Naive thymus-derived CD8-positive, alpha-beta T cell (primary cell): ENCODE measurements around the gene CSAD. TPM values are rescaled to one million over a fixed set of nuclear protein-coding genes. Genes with fewer than 3 reads are reported as not detected.
A peak's percentile ranks its signal among the peaks of the same experiment; 100 is the strongest.
"Not testable (repeated sequence)": the region's sequence is repeated elsewhere in the genome, so short reads cannot be mapped to it uniquely, and the experiment has no call there.

Source experiments
- ATAC-seq, 2 donors: fragments of 150-1000 bp; cut with Tn5 transposase in 1 of 2; sonication (Bioruptor Pico), chemical (Tn5 transposase) in 1 of 2; 1 replicate in 1 of 2; 2 replicates in 1 of 2; pipeline ENCODE4 v1.10.0; 2021; ENCODE audit warnings: mild to moderate bottlenecking in 2 of 2, moderate library complexity in 2 of 2
- POLR2A ChIA-PET: fragments of 350-600 bp; sonication (Branson Sonifier 250); formaldehyde crosslinking; loops from one replicate; lab custom pipeline; 2021; ENCODE audit warnings: antibody characterized with exemption; lab: Charles Lee
- DNase-seq, 10 donors: peaks; one replicate each; pipeline versions ENCODE4 v3.0.0 to v3.0.0-alpha.2; 2020 to 2022
- H3K27ac Mint-ChIP-seq, 10 donors: one replicate each; pipeline ENCODE4 v1.8.0; 2020 to 2022; ENCODE audit warnings: mild to moderate bottlenecking in 10 of 10, mixed read lengths in 10 of 10, moderate library complexity in 4 of 10, inconsistent platforms in 1 of 10
- H3K27me3 Mint-ChIP-seq, 5 donors: one replicate each; pipeline ENCODE4 v1.8.0; 2021 to 2022; ENCODE audit warnings: mixed read lengths in 5 of 5
- H3K36me3 Mint-ChIP-seq, 3 donors: one replicate each; pipeline ENCODE4 v1.8.0; 2020 to 2022; ENCODE audit warnings: mixed read lengths in 3 of 3, mild to moderate bottlenecking in 2 of 3, inconsistent platforms in 1 of 3
- H3K4me1 Mint-ChIP-seq, 4 donors: one replicate each; pipeline ENCODE4 v1.8.0; 2021 to 2022; ENCODE audit warnings: mixed read lengths in 4 of 4
- H3K4me3 Mint-ChIP-seq, 10 donors: one replicate each; pipeline ENCODE4 v1.8.0; 2020 to 2022; ENCODE audit warnings: mild to moderate bottlenecking in 10 of 10, mixed read lengths in 10 of 10, moderate library complexity in 6 of 10, inconsistent platforms in 1 of 10
- H3K9me3 Mint-ChIP-seq, 9 donors: one replicate each; pipeline ENCODE4 v1.8.0; 2020 to 2022; ENCODE audit warnings: mixed read lengths in 9 of 9, mild to moderate bottlenecking in 3 of 9, inconsistent platforms in 1 of 9, moderate library complexity in 1 of 9
- polyA plus RNA-seq, 3 donors: library from polyadenylated mRNA; unstranded; fragments of 300-500 nt; fragmentation: Illumina TruSeq; gene quantifications; one replicate each; pipeline ENCODE4 v1.2.3, GENCODE V29; 2021
- total RNA-seq, 8 experiments: library from RNA in 2 of 8; stranded (reverse) in 2 of 8; gene quantifications; one replicate each; pipeline ENCODE4 v1.2.3 and lab custom pipeline; 2021 to 2026

CSAD gene
- total and polyA plus RNA-seq, 5 experiments from 2014 or later: 1.1 to 53.4 (median 1.3) TPM

DNA sequence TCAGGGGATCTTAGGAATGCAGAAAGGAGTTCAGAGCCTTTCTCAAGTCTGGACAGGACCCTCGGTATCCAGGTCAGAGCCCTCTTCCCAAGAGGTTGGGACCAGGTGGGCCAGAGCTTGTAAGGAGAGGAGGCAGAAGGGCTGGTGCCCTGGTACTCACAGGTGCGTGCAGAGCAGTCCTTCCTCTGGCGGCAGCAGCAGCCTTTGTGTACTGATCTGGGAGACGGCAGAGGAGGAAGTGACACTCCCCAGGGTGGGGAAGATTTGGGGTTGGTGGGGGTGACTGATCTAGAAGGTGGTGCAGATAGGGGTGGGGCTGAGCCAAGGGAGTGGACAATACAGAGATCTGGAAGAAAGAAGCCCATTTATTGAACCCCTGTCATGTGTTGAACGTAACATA lies 26.3 kb upstream of the CSAD start, which contains the start of gene ITGB7:
ITGB7 (minus strand) TSS at position 210 of the 400 bp plus-strand sequence. CDS start 6,808 bp downstream, outside the sequence.
- peaks cover 41 to 86% (median 70%) of the 10 kb centered on the region in 4 donors for H3K4me1 Mint-ChIP-seq
- ATAC-seq: peak; percentile 85 to 92
- POLR2A ChIA-PET: interaction anchor here (0.7 to 18.3 kb wide), 11 partner anchors 9 to 114 kb away, joined by 3 to 338 read pairs (median 6); partner anchors contain the start of genes AAAS, CSAD, ESPL1 and PFDN5
- H3K4me3 Mint-ChIP-seq: peak within 1 kb of the TSS; percentile 77 to 95 (median 90)
- peak; percentile 37 to 87 (median 63) for DNase-seq
- no peaks in the 10 kb centered on the region for H3K9me3 Mint-ChIP-seq
- no peaks in the 10 kb centered on the region for H3K27me3 Mint-ChIP-seq
- H3K27ac Mint-ChIP-seq: peak within 1 kb of the TSS; percentile 87 to 98 (median 94)
- peaks cover 0 to 38% (median 3%) of the 10 kb centered on the region in 3 donors for H3K36me3 Mint-ChIP-seq

DNA sequence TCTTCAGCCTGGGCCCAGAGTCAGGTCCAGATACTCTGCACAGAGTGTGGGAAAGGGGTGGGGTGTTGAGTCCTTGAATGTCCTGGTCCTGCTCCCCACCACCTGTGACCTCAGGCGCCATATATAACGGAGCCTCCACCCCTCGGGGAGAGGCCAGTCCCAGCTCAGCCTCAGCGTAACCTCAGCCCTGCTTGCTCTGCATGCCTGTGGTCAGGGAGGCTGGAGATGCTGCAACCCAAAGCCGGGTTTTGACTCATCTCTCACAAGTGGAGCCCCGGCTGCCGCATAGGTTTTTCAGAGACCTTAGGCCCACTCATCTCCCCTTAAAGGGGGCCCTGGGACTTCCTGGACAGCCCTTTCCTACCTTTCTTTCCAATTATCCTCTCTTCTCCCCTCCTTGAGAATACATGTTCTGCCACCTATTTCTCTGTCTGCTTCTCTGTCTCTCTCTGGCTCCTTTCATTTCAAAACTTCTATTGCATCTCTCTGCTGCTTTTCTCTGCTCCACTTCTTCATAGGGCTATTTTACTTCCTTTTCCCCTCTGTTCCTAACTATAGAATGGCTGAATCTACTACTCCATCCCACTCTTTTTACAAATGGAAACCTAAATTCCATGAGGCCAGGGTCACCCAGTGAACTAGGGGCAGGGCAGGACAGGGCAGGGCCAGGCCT lies 25.2 kb upstream of the CSAD start:
- H3K27ac Mint-ChIP-seq: peak overlapping the region; percentile 83 to 98 (median 92)
- no peaks in the 10 kb centered on the region for H3K9me3 Mint-ChIP-seq
- peak; percentile 26 to 58 for ATAC-seq
- H3K27me3 Mint-ChIP-seq: no peaks in the 10 kb centered on the region
- peak overlapping the region; percentile 77 to 95 (median 90) for H3K4me3 Mint-ChIP-seq
- POLR2A ChIA-PET: interaction anchor here (0.5 to 18.3 kb wide), 11 partner anchors 8 to 1966 kb away, joined by 3 to 338 read pairs (median 6); partner anchors contain the start of genes CSAD, ESPL1 and ZNF740
- peaks cover 0 to 33% (median 0%) of the 10 kb centered on the region in 3 donors for H3K36me3 Mint-ChIP-seq
- peaks cover 39 to 92% (median 74%) of the 10 kb centered on the region in 4 donors for H3K4me1 Mint-ChIP-seq
- DNase-seq: peak in 2 of 10 donors; percentile 44 to 55

DNA sequence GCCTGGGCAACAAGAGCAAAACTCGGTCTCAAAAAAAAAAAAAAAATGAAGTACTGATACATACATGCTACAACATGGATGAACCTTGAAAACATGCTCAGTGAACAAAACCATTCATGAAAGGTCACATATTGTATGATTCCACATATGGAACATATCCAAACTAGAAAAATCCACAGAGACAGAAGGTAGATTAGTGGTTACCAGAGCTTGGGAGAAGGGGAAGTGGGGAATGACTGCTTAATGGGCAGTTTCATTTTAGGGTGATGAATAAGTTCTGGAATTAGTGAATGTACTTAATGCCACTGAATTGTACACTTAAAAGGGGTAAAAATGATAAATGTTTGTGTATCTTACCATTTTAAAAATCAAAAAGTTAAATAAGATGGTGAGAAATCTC lies 23.6 kb upstream of the CSAD start:
- H3K4me3 Mint-ChIP-seq: peak overlapping the region in 9 of 10 donors; percentile 1 to 92 (median 69)
- H3K4me1 Mint-ChIP-seq: peaks cover 45 to 92% (median 80%) of the 10 kb centered on the region in 4 donors
- H3K27me3 Mint-ChIP-seq: no peaks in the 10 kb centered on the region
- POLR2A ChIA-PET: interaction anchor here (0.5 to 18.3 kb wide), 6 partner anchors 17 to 1213 kb away, joined by 3 to 338 read pairs (median 4); partner anchors contain the start of genes CSAD and ZNF740
- ATAC-seq: no peak
- DNase-seq: no peak
- no peaks in the 10 kb centered on the region for H3K9me3 Mint-ChIP-seq
- peak overlapping the region in 9 of 10 donors; percentile 25 to 98 (median 72) for H3K27ac Mint-ChIP-seq
- H3K36me3 Mint-ChIP-seq: peaks cover 0 to 31% (median 6%) of the 10 kb centered on the region in 3 donors

DNA sequence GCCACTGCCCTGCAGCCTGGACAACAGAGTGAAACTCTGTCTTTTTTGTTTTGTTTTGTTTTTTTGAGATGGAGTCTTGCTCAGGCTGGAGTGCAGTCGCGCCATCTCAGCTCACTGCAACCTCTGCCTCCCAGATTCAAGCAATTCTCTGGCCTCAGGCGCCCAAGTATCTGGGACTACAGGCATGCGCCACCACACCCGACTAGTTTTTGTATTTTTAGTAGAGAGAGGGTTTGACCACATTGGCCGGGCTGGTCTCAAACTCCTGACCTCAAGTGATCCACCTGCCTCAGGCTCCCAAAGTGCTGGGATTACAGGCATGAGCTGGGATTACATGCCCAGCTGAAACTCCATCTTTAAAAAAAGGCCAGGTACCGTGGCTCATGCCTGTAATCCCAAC lies 21.6 kb upstream of the CSAD start:
- not testable (repeated sequence) for H3K9me3 Mint-ChIP-seq, ATAC-seq, DNase-seq, H3K27me3 Mint-ChIP-seq
- Mint-ChIP-seq H3K36me3 (peaks cover 0 to 38% (median 8%) of the 10 kb centered on the region in 3 donors), H3K27ac (peak overlapping the region in 4 of 10 donors; percentile 52 to 98 (median 82)), H3K4me3 (peak overlapping the region in 2 of 10 donors; percentile 3 to 67), H3K4me1 (peaks cover 46 to 90% (median 77%) of the 10 kb centered on the region in 4 donors)
- POLR2A ChIA-PET: interaction anchor here (1.1 to 18.3 kb wide), 6 partner anchors 13 to 119 kb away, joined by 4 to 338 read pairs (median 6); partner anchors contain the start of genes AAAS, CSAD, ESPL1 and PFDN5

DNA sequence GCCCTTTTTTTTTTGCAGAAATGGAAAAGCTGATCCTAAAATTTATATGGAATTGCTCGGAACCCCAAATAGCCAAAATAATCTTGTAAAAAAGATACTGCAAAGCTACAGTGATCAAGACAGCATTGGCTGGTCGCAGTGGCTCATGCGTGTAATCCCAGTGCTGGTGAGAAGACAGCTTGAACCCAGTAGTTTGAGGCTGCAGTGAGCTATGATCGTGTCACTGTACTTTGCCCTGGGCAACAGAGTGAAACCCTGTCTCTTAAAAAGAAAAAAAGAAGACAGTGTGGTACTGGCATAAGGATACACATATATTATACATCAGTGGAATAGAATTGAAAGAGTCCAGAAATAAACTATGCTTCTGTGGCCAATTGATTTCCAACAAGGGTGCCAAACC lies 20.9 kb upstream of the CSAD start:
- no peak for DNase-seq
- Mint-ChIP-seq H3K9me3 (no peaks in the 10 kb centered on the region), H3K4me1 (peaks cover 44 to 90% (median 78%) of the 10 kb centered on the region in 4 donors), H3K36me3 (peaks cover 0 to 45% (median 11%) of the 10 kb centered on the region in 3 donors), H3K27me3 (no peaks in the 10 kb centered on the region), H3K27ac (peak overlapping the region in 9 of 10 donors; percentile 4 to 96 (median 67)), H3K4me3 (peak overlapping the region in 7 of 10 donors; percentile 28 to 73 (median 45))
- no peak for ATAC-seq
- POLR2A ChIA-PET: interaction anchor here (0.9 to 18.3 kb wide), 9 partner anchors 11 to 119 kb away, joined by 3 to 338 read pairs (median 5); partner anchors contain the start of genes AAAS, CSAD, ESPL1 and PFDN5

DNA sequence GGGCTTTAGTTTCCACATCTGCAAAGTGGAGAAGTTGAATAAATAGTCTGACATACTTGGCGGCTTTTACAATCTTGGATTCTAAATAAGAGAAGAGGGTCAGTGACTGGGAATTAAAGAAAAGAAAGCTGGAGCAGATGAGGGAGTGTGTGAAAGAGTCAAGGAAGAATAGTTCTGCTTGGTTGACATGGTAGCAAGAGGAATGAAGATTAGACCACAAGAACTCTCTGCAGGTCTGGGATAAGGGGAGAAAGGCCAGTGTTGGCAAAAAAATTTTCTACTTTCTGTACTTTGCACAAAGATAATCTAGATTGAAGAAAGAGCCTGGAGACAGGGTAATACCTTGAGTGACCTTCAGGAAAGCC lies 20.4 kb upstream of the CSAD start:
- DNase-seq (no peak), ATAC-seq (no peak)
- Mint-ChIP-seq H3K36me3 (peaks cover 0 to 50% (median 11%) of the 10 kb centered on the region in 3 donors), H3K9me3 (no peaks in the 10 kb centered on the region), H3K4me3 (peak overlapping the region; percentile 58 to 82 (median 76)), H3K27me3 (no peaks in the 10 kb centered on the region), H3K4me1 (peaks cover 44 to 87% (median 79%) of the 10 kb centered on the region in 4 donors), H3K27ac (peak overlapping the region; percentile 56 to 98 (median 90))
- POLR2A ChIA-PET: interaction anchor here (0.9 to 18.3 kb wide), 8 partner anchors 12 to 120 kb away, joined by 3 to 338 read pairs (median 4); partner anchors contain the start of genes AAAS, CSAD, ESPL1 and PFDN5

DNA sequence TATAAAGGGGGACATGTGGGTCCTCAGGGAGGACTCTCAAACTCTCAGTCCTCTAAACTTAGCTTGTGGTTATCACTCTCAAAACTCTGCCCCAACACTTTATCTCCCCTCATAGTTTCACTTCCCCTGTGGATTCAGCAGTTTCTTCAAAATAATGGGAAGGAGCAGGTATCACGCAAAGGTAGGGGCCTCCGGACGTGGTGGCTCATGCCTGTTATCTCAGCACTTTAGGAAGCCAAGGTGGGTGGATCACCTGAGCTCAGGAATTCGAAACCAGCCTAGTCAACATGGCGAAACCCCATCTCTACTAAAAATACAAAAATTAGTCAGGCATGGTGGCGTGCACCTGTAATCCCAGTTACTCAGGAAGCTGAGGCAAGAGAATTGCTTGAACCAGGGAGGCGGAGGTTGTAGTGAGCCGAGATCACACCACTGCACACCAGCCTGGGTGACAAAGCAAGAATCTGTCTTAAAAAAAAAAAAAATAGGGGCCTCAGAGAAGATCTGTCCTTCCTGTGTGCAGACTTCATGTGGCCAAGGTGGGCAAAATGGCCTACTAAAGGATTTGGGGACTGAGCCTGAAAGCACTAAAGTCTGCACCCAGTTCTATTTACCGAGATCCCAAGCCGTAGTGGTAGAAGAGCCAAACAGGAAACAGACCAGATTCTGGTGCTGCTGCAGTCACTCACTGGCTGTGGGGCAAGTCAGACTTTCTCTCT lies 19.9 kb upstream of the CSAD start:
- H3K36me3 Mint-ChIP-seq: peaks cover 0 to 55% (median 11%) of the 10 kb centered on the region in 3 donors
- POLR2A ChIA-PET: interaction anchor here (0.6 to 18.3 kb wide), 8 partner anchors 11 to 97 kb away, joined by 3 to 338 read pairs (median 4); partner anchors contain the start of genes CSAD, ESPL1, PFDN5 and SOAT2

DNA sequence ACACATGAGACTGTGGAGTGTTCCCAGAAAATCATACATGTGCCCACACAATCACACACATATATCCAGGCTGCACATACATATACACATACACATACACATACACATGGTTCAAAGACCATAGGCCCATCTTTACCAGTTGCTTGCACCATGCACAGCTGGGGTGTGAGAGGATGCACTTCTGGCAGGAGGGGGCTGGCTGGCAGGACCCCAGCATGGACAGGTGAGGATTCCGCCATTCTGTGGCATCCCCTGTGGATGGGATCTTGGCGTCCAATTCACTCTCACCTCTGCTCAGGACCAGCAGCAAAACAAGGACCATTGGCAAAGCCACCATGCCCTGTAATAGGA lies 19.4 kb upstream of the CSAD start:
- POLR2A ChIA-PET: interaction anchor here (0.5 to 18.3 kb wide), 8 partner anchors 12 to 177 kb away, joined by 3 to 338 read pairs (median 4); partner anchors contain the start of genes CSAD, PFDN5, SOAT2 and ZNF740
- H3K27me3 Mint-ChIP-seq: no peaks in the 10 kb centered on the region
- peak overlapping the region in 9 of 10 donors; percentile 75 to 98 (median 90) for H3K27ac Mint-ChIP-seq
- DNase-seq (no peak), ATAC-seq (no peak)
- peaks cover 47 to 83% (median 74%) of the 10 kb centered on the region in 4 donors for H3K4me1 Mint-ChIP-seq
- H3K36me3 Mint-ChIP-seq: peaks cover 0 to 58% (median 13%) of the 10 kb centered on the region in 3 donors
- no peaks in the 10 kb centered on the region for H3K9me3 Mint-ChIP-seq
- peak overlapping the region; percentile 58 to 82 (median 76) for H3K4me3 Mint-ChIP-seq

More for the DNA sequence above, 19.9 kb upstream of the CSAD start:
- H3K27ac Mint-ChIP-seq: peak overlapping the region; percentile 56 to 98 (median 90)
- DNase-seq (peak in 1 of 10 donors; percentile 41), ATAC-seq (peak; percentile 56 to 60)
- H3K9me3 Mint-ChIP-seq: no peaks in the 10 kb centered on the region
- peak overlapping the region; percentile 58 to 82 (median 76) for H3K4me3 Mint-ChIP-seq
- H3K4me1 Mint-ChIP-seq: peaks cover 43 to 83% (median 77%) of the 10 kb centered on the region in 4 donors
- H3K27me3 Mint-ChIP-seq: no peaks in the 10 kb centered on the region

DNA sequence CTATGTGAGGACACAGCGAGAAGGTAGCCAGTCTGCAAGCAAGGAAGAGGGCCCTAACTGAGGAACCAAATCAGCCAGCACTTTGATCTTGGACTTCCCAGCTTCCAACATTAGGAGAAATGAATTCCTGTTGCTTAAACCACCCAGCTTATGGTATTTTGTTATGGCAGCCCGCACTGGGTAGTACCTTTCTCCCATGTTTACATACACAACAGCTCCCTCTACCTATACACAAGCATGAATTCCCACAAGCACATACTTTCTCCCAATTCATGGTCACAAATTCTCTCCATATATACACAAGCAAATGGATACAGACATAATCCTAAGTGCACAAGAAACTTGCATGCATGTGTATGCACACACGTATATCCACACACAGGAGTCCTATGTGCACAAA lies 19.0 kb upstream of the CSAD start:
- POLR2A ChIA-PET: interaction anchor here (0.5 to 18.3 kb wide), 11 partner anchors 8 to 1349 kb away, joined by 3 to 338 read pairs (median 7); partner anchors contain the start of genes AAAS, CSAD, ITGB7 and MYG1
- DNase-seq: no peak
- H3K4me1 Mint-ChIP-seq: peaks cover 47 to 85% (median 72%) of the 10 kb centered on the region in 4 donors
- peak overlapping the region in 9 of 10 donors; percentile 51 to 82 (median 73) for H3K4me3 Mint-ChIP-seq
- H3K9me3 Mint-ChIP-seq: no peaks in the 10 kb centered on the region
- no peaks in the 10 kb centered on the region for H3K27me3 Mint-ChIP-seq
- peaks cover 0 to 60% (median 14%) of the 10 kb centered on the region in 3 donors for H3K36me3 Mint-ChIP-seq
- H3K27ac Mint-ChIP-seq: peak overlapping the region in 9 of 10 donors; percentile 75 to 98 (median 90)
- no peak for ATAC-seq

DNA sequence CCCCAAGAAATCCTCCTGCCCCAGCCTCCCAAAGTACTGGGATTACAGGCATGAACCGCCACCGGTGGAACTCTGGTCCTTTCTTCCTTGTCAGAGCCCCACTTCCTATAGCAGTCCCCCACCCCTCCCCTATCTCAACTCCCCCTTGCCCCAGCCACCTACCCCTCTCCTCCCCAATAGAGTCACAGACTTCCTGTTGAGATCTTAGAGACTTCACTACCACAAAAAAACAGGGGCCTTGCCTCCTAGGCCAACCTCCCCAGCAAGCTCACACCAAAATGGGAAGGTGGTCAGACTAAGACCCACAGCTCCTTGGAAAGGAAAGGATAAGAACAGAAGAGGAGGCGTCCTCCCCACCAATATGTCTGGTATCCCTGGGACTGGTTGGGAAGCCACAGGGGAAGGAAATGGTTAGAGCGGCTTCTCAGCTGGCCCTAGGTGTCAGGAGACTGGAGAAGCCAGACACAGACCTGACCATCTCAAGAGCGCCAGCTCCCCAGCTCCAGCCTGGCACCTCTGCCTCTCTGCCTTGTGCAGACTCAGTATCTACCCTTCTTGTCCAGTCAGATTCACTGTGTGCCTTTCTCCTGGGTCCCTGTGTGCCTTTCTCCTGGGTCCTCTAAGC lies 17.9 kb upstream of the CSAD start:
- Mint-ChIP-seq H3K27ac (peak overlapping the region; percentile 79 to 100 (median 94)), H3K4me1 (peaks cover 42 to 76% (median 61%) of the 10 kb centered on the region in 4 donors), H3K36me3 (peaks cover 0 to 66% (median 14%) of the 10 kb centered on the region in 3 donors), H3K9me3 (no peaks in the 10 kb centered on the region), H3K4me3 (peak overlapping the region; percentile 71 to 94 (median 86)), H3K27me3 (no peaks in the 10 kb centered on the region)
- POLR2A ChIA-PET: interaction anchor here (0.6 to 18.3 kb wide), 13 partner anchors 9 to 123 kb away, joined by 3 to 338 read pairs (median 7); partner anchors contain the start of genes AAAS, CSAD, ITGB7 and MYG1
- ATAC-seq (peak; percentile 56 to 70), DNase-seq (peak in 2 of 10 donors; percentile 49 to 55)
